ENCODE measurements around the gene RCOR3. TPM values are rescaled to one million over a fixed set of nuclear protein-coding genes. Genes with fewer than 3 reads are reported as not detected.
"Not testable (repeated sequence)": the region's sequence is repeated elsewhere in the genome, so short reads cannot be mapped to it uniquely, and the experiment has no call there.

Gene RCOR3
- total RNA-seq, 2 experiments from 2014 or later = 30.2 to 32.7 TPM

DNA sequence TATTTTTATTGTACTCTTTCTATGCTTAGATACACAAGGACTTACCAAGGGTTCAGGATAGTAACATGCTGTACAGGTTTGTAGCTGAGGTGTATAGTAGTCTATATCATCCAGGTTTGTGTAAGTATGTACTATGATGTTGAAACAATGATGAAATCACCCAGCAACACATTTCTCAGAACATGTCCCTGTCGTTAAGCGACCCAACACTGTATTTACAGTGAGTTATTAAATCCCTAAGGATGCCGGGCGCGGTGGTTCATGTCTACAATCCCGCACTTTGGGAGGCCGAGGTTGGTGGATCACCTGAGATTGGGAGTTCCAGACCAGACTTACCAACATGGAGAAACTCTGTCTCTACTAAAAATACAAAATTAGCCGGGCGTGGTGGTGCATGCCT, 21.6 kb upstream of the RCOR3 start:
- no peak for DNase-seq
- Mint-ChIP-seq H3K4me3 (no peak overlapping the region), H3K36me3 (no peaks in the 10 kb centered on the region), H3K4me1 (ENCODE audit: low read depth) (no peaks in the 10 kb centered on the region), H3K27ac (no peak overlapping the region), H3K9me3 (no peaks in the 10 kb centered on the region), H3K27me3 (no peaks in the 10 kb centered on the region)
- intact Hi-C loops (cut with micrococcal nuclease) = no loop called here
- POLR2A ChIA-PET = no interaction called here
- CTCF ChIA-PET = interaction anchor here (1.3 kb wide), 1 partner anchor 23 kb away, joined by 3 read pairs; no protein-coding TSS in a partner anchor

DNA sequence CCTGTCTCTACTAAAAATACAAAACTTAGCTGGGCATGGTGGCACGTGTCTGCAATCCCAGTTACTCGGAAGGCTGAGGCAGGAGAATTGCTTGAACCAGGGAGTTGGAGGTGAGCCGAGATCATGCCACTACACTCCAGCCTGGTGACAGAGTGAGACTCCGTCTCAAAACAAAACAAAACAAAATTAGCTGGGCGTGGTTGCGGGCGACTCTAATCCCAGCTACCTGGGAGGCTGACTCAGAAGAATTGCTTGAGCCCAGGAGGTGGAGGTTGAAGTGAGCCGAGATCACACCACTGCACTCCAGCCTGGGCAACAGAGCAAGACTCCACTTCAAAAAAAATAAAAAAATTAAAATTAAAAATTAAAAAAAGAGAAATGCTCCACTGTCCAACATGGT, 18.6 kb upstream of the RCOR3 start:
- intact Hi-C loops (cut with micrococcal nuclease); H3K36me3 Mint-ChIP-seq; H3K4me3 Mint-ChIP-seq: not testable (repeated sequence)

DNA sequence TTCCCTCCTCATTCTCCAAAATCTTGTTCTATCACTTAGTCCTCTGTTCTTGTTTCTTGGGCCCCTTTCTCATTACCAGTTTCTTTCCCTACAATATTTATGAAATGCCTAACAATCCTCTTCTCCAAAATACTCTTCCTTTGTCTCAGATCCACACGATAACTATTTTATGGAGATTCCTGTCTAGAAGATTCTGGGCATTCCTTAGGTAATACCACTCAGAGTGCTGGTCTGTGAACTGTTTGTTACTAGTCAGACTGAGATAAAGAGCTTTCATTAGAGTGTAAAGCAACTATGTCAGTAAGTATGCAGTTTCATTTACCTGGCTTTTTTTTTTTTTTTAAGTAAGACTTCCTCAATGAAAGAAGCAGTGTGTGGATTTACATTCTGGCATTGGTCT, 18.1 kb upstream of the RCOR3 start:
- Mint-ChIP-seq H3K4me1 (ENCODE audit: low read depth) (no peaks in the 10 kb centered on the region), H3K4me3 (no peak overlapping the region), H3K9me3 (no peaks in the 10 kb centered on the region), H3K36me3 (no peaks in the 10 kb centered on the region), H3K27ac (no peak overlapping the region), H3K27me3 (no peaks in the 10 kb centered on the region)
- CTCF ChIA-PET = no interaction called here
- intact Hi-C loops (cut with micrococcal nuclease) = no loop called here
- POLR2A ChIA-PET = no interaction called here
- no peak for DNase-seq

More for the DNA sequence above, 18.6 kb upstream of the RCOR3 start:
- POLR2A ChIA-PET; H3K27ac Mint-ChIP-seq; DNase-seq; H3K4me1 Mint-ChIP-seq (ENCODE audit: low read depth); H3K27me3 Mint-ChIP-seq; H3K9me3 Mint-ChIP-seq; CTCF ChIA-PET: not testable (repeated sequence)

DNA sequence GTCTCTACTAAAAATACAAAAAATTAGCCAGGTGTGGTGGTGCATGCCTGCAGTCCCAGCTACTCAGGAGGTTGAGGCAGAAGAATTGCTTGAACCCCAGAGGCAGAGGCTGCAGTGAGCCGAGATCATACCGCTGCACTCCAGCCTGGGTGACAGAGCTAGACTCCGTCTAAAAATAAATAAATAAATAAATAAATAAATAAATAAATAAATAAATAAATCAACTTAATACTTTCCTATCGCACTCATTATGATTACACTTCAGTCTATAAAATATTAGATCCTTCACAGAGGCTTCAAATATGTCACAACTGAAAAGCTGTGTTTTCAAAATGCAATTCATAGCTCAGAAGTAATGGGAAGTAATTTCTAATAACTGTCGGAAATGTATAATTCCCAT, 15.5 kb upstream of the RCOR3 start:
- DNase-seq; H3K36me3 Mint-ChIP-seq; H3K4me1 Mint-ChIP-seq (ENCODE audit: low read depth); H3K27me3 Mint-ChIP-seq; POLR2A ChIA-PET; H3K9me3 Mint-ChIP-seq; H3K27ac Mint-ChIP-seq; H3K4me3 Mint-ChIP-seq; intact Hi-C loops (cut with micrococcal nuclease): not testable (repeated sequence)
- CTCF ChIA-PET = interaction anchor here (1.2 kb wide), 1 partner anchor 14 kb away, joined by 3 read pairs; no protein-coding TSS in a partner anchor

DNA sequence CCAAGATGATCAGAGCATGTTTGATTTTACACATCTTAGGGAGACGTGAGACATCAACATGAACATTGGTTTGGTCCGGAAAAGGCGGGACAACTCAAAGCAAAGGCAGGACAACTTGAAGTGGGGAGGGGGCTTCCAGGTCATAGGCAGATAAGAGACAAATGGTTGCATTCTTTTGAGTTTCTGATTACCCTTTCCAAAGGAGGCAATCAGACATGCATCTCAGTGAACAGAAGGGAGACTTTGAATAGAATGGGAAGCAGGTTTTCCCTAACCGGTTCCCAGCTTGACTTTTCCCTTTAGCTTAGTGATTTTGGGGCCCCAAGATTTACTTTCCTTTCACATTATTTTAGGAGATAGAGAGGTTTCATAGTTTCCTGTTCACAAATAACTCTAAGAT, 12.6 kb upstream of the RCOR3 start:
- H3K4me1 Mint-ChIP-seq (ENCODE audit: low read depth); intact Hi-C loops (cut with micrococcal nuclease); DNase-seq; H3K27me3 Mint-ChIP-seq; H3K9me3 Mint-ChIP-seq; CTCF ChIA-PET; H3K36me3 Mint-ChIP-seq; H3K27ac Mint-ChIP-seq; H3K4me3 Mint-ChIP-seq; POLR2A ChIA-PET: not testable (repeated sequence)

DNA sequence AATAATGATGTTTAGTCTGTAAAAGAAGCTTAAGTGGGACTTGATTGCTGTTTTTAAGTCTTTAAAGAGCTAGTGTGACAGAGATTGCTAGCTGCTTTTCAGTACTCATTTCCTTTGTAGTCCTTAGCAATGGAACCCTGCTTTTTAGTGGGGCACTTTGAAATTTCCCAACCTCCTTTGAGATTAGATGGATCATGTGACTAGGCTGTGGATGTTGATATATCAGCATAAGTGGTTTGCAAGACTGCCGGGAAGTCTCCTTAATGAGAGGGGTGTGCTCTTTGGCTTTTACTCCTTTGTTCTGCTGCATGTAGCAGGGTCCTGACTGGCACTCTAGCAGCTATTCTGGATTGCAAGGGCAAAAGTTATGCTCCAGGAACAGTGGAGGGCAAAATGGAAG, 11.2 kb upstream of the RCOR3 start:
- POLR2A ChIA-PET = no interaction called here
- no peaks in the 10 kb centered on the region for H3K27me3 Mint-ChIP-seq
- peaks cover 3% of the 10 kb centered on the region for H3K4me1 Mint-ChIP-seq (ENCODE audit: low read depth)
- no peak for DNase-seq
- H3K9me3 Mint-ChIP-seq = no peaks in the 10 kb centered on the region
- intact Hi-C loops (cut with micrococcal nuclease) = no loop called here
- no peak overlapping the region for H3K4me3 Mint-ChIP-seq
- CTCF ChIA-PET = interaction anchor here (0.8 kb wide), 1 partner anchor 10 kb away, joined by 4 read pairs; no protein-coding TSS in a partner anchor
- H3K36me3 Mint-ChIP-seq = no peaks in the 10 kb centered on the region
- no peak overlapping the region for H3K27ac Mint-ChIP-seq

DNA sequence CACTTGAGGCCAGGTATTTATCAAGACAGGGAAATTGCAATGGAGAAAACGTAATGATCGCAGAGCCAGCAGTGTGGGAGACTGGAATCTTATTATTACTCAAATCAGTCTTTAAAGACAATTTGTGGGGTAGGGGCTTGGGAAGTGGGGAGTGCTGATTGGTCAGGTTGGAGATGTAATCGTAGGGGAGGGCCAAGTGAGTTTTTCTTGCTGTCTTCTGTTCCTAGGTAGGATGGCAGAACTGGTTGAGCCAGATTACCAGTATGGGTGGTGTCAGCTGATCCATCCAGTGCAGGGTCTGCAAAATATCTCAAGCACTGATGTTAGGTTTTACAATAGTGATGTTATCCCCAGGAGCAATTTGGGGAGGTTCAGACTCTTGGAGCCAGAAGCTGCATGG, 9.6 kb upstream of the RCOR3 start:
- DNase-seq; H3K27me3 Mint-ChIP-seq; H3K4me3 Mint-ChIP-seq; CTCF ChIA-PET; H3K4me1 Mint-ChIP-seq (ENCODE audit: low read depth); H3K36me3 Mint-ChIP-seq; H3K27ac Mint-ChIP-seq; H3K9me3 Mint-ChIP-seq: not testable (repeated sequence)
- intact Hi-C loops (cut with micrococcal nuclease) = loop anchor here (10.0 kb wide), 1 partner anchor 915 kb away; no protein-coding TSS in a partner anchor
- POLR2A ChIA-PET = interaction anchor here (1.2 kb wide), 1 partner anchor 74 kb away, joined by 3 read pairs; no protein-coding TSS in a partner anchor

DNA sequence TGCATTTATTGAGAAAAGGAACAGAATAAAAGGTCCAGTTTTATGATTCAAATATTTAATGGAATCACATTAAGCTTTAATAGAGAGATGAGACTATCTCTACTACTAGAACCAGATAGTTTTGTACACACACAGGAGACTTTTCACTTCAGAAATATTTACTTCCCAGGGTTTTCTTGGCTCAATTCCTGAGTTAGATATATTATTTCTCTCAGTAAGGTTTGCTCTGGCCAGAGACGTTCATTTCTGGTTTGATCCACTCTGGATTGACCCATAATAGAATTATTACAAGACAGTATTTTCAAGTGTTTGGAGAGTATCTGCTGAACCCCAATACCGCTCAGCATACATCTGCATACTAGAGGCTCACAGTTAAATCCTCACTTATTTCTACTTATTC, 1.3 kb upstream of the RCOR3 start:
- Mint-ChIP-seq H3K27ac (peak overlapping the region; percentile 93), H3K9me3 (no peaks in the 10 kb centered on the region), H3K4me1 (ENCODE audit: low read depth) (peaks cover 16% of the 10 kb centered on the region), H3K36me3 (peaks cover 7% of the 10 kb centered on the region), H3K27me3 (no peaks in the 10 kb centered on the region), H3K4me3 (peak overlapping the region; percentile 81)
- intact Hi-C loops (cut with micrococcal nuclease) = loop anchor here (2.0 to 10.0 kb wide), 2 partner anchors 125 to 923 kb away; no protein-coding TSS in a partner anchor
- ChIA-PET CTCF (interaction anchor here (0.7 to 2.0 kb wide), 11 partner anchors 10 to 1264 kb away, joined by 3 to 19 read pairs (median 3); partner anchors contain the start of gene KCNH1), POLR2A (interaction anchor here (1.0 to 1.5 kb wide), 5 partner anchors 47 to 321 kb away, joined by 3 to 4 read pairs (median 3); partner anchors contain the start of genes KCNH1 and SLC30A1)
- no peak for DNase-seq

DNA sequence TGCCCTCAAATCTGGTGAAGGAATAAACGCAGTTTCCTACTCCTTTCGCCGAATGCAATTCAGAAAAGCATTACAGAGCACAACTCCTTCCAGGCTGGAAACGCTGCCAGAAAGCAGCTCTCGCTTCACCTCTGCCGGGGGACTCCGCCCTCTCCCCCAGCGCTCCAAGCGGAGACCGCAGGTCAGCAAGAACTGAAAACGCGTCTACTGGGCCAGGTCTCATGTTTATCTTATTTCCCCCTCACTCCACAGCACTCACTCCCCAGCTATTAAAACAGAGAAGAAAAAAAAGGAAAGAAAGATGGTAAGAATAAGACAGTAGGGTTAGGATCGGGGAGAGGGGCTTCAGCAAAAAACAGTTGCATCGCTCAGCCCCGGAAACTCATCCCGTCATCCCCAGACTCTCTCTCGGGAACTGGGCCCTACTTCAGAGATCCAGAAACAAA, 833 bp upstream of the RCOR3 start:
- intact Hi-C loops (cut with micrococcal nuclease) = loop anchor here (2.0 to 10.0 kb wide), 2 partner anchors 124 to 924 kb away; no protein-coding TSS in a partner anchor
- Mint-ChIP-seq H3K4me3 (peak overlapping the region; percentile 81), H3K4me1 (ENCODE audit: low read depth) (peaks cover 16% of the 10 kb centered on the region), H3K9me3 (no peaks in the 10 kb centered on the region), H3K27me3 (no peaks in the 10 kb centered on the region), H3K36me3 (peaks cover 7% of the 10 kb centered on the region), H3K27ac (peak overlapping the region; percentile 93)
- CTCF ChIA-PET = interaction anchor here (0.7 to 2.0 kb wide), 9 partner anchors 11 to 1265 kb away, joined by 3 to 19 read pairs (median 4); partner anchors contain the start of gene KCNH1
- DNase-seq = peak; percentile 76
- POLR2A ChIA-PET = interaction anchor here (0.6 to 1.5 kb wide), 7 partner anchors 21 to 320 kb away, joined by 3 to 4 read pairs (median 3); partner anchors contain the start of genes KCNH1 and SLC30A1

DNA sequence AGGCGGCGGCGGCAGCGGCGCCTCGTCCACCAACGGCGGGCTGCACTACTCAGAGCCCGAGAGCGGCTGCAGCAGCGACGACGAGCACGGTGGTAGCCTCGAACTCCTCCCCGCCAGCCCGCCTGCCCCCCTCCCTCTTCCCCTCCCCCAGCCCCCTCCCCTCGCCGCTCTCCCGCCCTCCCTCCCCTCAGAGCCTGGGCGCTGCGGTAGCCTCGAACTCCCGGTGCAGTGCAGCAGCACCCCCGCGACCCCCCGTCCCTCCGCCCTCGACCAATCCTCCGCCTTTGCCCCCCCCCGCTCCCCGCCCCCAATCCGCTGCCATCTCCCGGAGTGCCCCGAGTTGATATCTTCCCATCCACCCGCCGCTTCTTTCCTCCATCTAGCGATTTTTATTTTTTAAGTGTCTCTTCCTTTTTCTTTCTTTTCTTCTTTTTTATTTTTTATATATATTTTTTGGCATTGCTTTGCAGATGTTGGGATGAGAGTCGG, 516 bp downstream of the RCOR3 start:
- no peaks in the 10 kb centered on the region for H3K27me3 Mint-ChIP-seq
- CTCF ChIA-PET = interaction anchor here (1.2 to 1.8 kb wide), 2 partner anchors 22 to 255 kb away, joined by 3 to 4 read pairs; no protein-coding TSS in a partner anchor
- peaks cover 20% of the 10 kb centered on the region for H3K4me1 Mint-ChIP-seq (ENCODE audit: low read depth)
- peak; percentile 68 for DNase-seq
- peaks cover 12% of the 10 kb centered on the region for H3K36me3 Mint-ChIP-seq
- H3K4me3 Mint-ChIP-seq = peak overlapping the region; percentile 83
- H3K27ac Mint-ChIP-seq = peak overlapping the region; percentile 86
- no peaks in the 10 kb centered on the region for H3K9me3 Mint-ChIP-seq
- intact Hi-C loops (cut with micrococcal nuclease) = loop anchor here (1.0 to 10.0 kb wide), 12 partner anchors 22 to 925 kb away; partner anchors contain the start of genes DTL, INTS7, KCNH1 and SLC30A1
- POLR2A ChIA-PET = interaction anchor here (0.6 to 1.0 kb wide), 2 partner anchors 21 to 22 kb away, joined by 3 to 6 read pairs; no protein-coding TSS in a partner anchor

DNA sequence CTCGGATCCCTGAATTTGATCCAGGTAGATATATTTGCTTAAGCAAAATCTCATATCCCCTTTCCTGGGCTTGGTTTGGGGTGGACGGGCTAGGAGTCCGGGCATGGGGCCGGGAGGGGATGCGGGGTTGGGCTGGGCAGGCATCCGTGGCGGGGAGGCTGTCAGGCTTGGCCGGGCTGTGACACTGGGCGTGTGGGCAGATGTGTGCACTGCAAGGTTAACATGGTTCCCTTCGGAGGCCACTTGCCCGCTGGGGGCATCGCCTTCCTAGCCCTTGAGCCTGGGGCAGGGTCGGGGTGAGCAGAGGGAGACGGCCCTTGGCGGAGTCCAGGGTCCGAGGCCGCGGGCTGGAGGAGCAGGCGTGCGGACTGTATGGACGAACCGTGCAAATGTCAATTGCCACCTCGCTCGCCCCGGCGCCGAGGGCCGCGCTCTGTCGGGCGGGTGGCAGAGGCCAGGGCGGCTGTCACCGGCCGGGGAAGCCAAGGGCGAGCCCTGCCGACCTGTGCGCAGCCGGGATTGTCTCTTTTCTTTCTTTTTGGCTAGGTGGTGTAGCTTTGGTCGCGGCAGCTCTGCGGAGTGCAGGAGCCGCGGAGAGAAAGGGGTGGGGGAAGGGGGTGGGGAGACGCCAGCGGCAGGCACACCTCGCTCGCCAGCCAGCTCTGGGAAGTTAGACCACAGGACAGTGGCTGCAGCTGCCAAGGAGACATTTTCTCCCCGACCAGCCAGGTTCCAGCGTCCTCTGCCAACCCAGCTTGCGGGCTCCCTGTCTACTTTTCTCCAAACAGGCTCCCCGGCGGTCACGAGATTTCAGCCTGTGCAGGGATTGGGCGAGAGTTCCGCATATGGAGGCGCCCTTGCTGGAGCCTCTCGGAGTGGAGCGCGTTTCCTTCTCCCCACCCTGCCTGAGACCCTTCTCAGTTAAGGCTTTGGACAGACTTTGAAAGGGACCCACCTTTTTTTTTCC, 1.3 kb downstream of the RCOR3 start:
- ChIA-PET POLR2A (interaction anchor here (0.6 to 2.0 kb wide), 8 partner anchors 20 to 156 kb away, joined by 3 to 6 read pairs (median 3); no protein-coding TSS in a partner anchor), CTCF (interaction anchor here (0.8 to 1.8 kb wide), 5 partner anchors 17 to 312 kb away, joined by 3 to 4 read pairs (median 3); no protein-coding TSS in a partner anchor)
- H3K4me1 Mint-ChIP-seq (ENCODE audit: low read depth) = peaks cover 20% of the 10 kb centered on the region
- no peaks in the 10 kb centered on the region for H3K9me3 Mint-ChIP-seq
- DNase-seq = peak; percentile 83
- H3K27ac Mint-ChIP-seq = peak overlapping the region; percentile 86
- intact Hi-C loops (cut with micrococcal nuclease) = loop anchor here (1.0 to 10.0 kb wide), 2 partner anchors 126 to 774 kb away; partner anchors contain the start of genes DTL, INTS7 and KCNH1
- H3K27me3 Mint-ChIP-seq = no peaks in the 10 kb centered on the region
- peak overlapping the region; percentile 83 for H3K4me3 Mint-ChIP-seq
- peaks cover 12% of the 10 kb centered on the region for H3K36me3 Mint-ChIP-seq
